Globus pallidus (tissue), 1 donor: ENCODE measurements around the gene AHI1.
"Not testable (repeated sequence)": the region's sequence is repeated elsewhere in the genome, so short reads cannot be mapped to it uniquely, and the experiment has no call there.

Source experiments
- DNase-seq: peaks from one replicate; pipeline ENCODE4 v3.0.0-alpha.2; 2015; ENCODE audit warnings: low spot score

AHI1 gene

DNA sequence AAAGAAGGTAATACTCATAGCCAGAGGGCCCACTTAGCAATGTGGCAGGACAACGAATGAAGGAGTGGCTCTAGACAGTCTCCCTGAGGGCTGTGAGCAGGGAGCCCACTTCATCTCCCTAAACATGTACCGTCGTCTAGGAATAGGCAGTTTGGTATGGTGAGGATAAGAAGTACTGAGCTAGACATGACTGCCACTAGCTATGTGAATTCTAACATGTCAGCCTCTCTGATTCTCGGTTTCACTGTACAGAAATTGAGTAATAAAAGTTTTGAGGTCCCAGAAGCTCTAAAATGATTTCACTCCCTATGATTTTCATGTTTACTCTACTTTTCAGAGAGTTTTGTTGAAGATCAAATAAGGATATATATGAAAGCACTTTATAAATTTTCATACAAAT is 107.1 kb downstream of the AHI1 start:
- DNase-seq = no peak

DNA sequence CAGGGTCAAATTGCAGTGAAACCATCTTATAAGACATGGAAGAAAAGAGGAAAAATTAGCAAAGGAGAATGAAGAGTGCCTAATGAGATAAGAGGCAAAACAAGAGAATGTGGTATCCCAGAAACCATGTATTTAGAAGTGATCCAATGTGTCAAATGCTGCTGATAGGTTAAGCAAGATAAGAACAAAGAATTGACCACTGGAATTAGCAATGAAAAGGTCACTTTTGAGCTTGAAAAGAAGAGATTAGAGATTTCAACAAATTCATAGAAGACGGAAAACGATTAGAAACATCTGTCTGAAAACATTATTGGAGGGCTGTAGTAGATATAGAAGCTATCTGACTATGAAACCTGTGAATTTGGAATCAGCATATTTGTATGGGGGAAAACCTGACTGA is 112.2 kb downstream of the AHI1 start:
- no peak for DNase-seq

DNA sequence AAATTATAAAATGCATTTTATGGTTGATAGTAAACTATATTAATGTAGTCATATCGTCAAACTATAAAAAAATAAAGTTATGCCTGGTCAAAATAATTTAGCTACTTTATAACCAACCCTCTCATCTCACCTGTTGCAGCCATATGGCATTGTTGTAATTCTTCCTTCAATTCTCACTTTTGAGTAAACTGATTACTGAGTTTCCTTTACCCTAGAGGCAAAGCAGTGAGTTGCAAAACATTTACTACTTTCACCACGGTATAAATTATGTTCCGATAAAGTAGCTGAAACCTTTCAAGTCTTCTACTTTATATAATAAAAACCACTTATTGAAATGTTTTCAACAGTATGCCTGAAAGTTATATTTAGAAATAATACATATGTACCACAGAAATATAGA is 113.8 kb downstream of the AHI1 start:
- no peak for DNase-seq

DNA sequence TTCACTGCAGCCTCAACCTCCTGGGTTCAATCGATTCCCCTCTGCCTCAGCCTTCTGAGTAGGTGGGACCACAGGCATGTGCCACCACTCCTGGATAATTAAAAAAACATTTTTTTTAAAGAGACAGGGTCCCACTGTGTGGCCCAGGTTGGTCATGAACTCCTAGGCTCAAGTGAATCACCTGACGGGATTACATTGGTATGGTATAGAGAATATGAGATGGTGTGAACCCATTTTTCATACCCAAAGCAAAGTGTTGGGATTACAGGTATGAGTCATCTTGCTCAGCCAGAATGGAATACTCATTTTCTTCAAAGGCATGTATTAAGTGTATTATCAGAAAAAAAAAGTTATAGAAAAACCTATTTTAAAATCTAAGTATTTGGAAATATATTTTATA is 114.2 kb downstream of the AHI1 start:
- no peak for DNase-seq

DNA sequence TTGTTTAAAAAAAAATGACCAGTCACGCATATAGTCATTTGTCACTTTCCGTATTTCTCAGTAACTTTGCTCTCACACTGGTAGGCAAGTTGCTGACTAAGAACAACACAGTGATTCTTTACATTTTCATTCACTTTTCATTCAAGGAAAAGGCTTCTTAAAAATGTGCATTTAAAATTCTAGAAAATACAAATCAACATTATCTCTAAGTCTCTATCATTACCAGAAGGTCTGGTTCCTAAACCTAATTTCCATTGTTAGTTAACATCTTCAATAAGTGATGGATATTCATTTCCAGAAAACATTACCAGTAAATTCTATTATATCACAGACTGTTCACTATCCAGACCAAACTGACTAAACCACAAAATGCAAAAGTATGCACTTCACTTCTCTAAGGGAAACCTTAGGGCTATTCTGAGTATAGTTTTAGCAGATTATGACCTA is 115.3 kb downstream of the AHI1 start:
- DNase-seq = no peak

DNA sequence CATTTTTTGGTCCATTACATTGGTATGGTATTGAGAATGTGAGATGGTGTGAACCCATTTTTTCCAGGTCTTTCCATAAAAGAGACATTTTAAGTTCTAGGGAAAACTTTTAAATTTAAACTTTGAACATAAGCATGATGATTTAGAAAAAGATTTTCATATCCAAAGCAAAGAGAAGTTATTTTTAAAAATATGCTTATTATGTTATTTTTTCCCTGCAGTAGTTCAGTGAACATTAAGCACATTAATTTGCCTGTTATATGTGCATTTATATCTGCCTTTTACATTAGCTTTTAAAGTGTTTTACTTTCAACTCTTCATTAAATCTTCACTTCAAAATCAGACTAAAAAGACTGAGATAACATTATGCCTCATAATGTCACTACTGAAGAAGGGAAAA is 116.7 kb downstream of the AHI1 start:
- DNase-seq = no peak

DNA sequence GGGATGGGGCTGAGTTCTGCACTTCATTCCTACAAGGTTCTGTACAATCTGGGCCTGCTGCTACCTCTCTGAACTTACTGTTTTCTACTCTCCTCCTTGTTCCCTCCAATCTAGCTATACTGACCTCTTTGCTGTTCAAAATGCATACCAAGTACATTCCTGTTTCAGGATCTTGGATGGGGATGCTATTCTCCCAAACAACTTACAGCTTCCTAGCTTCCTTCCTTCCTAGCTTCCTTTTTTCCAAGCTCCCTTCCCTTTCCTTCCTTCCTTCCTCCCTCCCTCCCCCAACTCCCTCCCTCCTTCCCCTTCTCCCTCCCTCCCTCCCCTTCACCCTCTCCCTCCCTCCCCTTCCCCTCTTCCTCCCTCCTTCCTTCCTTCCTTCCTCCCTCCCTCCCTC is 117.9 kb downstream of the AHI1 start:
- no peak for DNase-seq

DNA sequence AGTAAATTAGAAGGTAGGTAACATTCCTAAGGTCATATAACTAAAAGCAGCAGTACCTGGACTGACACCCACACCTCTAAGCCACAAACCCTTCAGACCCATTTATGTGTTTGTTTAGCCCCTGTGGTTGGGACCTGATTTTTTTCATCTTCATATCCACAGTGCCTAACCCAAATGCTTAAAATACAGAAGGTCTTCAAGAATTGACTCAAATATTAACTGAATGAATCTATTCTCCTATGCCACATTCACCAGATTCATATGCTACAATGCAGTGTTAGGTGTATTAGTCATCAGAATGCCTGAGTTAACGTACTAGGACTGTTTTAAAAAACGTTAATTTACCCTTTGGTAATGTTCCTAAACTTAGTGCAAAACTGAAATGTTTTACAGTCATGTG is 124.8 kb downstream of the AHI1 start:
- DNase-seq = no peak

DNA sequence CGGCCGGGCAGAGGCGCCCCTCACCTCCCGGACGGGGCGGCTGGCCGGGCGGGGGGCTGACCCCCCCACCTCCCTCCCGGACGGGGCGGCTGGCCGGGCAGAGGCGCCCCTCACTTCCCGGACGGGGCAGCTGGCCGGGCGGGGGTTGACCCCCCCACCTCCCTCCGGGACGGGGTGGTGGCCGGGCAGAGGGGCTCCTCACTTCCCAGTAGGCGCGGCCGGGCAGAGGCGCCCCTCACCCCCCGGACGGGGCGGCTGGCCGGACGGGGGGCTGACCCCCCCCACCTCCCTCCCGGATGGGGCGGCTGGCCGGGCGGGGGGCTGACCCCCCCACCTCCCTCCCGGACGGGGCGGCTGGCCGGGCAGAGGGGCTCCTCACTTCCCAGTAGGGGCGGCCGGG is 133.9 kb downstream of the AHI1 start:
- not testable (repeated sequence) for DNase-seq

DNA sequence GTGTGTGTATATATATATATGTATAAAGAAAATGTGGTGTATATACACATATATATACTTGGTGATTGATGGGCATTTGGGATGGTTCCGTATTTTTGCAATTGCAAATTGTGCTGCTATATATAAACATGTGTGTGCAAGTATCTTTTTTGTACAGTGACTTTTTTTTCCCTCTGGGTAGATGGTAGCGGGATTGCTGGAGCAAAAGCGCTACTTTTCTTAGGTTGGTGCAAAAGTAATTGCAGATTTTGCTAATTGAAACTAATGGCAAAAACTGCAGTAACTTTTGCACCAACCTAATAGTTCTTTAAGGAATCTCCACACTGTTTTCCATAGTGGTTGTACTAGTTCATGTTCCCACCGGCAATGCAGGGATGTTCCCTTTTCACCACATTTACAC is 135.4 kb downstream of the AHI1 start:
- no peak for DNase-seq

DNA sequence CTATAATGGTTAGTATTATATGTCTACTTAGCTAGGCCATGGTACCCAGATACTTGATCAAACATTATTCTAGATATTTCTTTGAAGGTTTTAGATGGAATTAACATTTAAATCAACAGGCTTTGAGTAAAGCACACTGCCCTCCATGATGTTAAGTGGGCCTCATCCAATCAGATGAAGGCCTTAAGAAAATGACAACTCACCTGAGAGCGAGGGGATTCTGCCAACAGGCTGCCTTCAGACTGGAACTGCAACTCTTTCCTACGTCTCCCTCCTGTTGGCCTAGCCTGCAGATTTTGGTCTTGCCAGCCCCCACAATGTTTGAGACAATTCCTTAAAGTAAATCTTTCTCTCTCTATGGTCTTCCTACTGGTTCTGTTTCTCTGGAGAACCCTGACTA is 137.3 kb downstream of the AHI1 start:
- no peak for DNase-seq

DNA sequence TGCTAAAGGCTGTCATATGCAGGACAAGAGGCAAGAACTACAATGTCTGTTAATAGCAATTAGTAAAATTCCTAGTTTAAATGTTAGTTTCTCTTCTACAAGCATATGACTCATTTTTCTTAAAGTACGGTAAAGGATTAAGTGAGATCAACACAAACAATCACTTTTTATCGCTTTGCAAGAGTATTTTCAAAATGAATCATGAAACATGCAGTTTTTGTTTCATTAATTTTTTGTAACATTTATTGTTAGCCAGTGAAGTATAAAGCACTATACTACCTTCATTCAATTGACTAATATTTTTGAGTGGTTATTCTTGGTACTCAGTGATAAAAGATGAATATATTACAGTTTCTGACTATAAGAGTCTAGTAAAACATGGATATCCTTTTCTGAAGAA is 138.6 kb downstream of the AHI1 start:
- DNase-seq = no peak

DNA sequence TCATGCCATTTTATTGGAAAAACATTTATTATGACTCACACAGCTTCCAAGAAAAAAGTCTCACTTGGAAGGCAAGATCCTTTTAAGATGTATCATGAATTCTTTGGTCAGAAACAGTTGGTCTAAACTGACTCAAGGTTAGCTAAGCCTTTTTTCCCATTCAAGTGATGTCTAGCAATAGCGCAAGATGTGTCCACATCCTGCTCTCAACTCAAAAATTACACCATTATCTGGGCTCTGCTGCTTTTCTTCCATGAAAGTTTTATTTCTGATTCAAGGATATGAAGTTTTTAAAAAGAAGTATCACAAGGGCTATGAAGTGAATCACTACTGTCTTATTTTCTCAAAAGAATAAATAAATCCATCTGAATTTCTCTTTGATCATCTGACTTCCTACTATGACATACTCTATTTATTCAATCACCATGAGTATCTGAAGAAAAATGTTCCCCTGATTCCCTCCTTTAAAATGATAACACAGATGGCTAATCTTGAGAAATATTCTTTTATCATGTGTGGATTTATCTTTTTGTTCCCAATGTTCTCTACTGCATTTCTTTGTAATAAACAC is 139.2 kb downstream of the AHI1 start:
- DNase-seq = no peak

DNA sequence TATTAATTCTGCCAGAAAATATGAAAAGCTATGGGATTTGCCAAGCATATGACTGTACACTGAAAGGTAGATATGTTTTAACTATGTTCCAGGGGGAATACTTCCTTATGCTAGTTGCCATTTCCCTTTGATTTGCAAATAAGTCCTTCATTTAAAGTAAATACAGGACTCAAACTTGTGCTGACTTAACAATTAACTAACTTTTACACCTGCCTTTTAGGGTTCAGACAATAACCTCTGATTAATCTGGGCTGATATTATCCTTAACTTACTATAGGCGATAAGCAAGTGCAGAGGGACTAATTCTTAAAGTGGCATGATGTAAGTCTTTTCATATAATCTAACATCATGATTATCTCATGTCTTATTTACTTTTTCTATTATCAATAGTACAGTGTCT is 143.1 kb downstream of the AHI1 start:
- no peak for DNase-seq

DNA sequence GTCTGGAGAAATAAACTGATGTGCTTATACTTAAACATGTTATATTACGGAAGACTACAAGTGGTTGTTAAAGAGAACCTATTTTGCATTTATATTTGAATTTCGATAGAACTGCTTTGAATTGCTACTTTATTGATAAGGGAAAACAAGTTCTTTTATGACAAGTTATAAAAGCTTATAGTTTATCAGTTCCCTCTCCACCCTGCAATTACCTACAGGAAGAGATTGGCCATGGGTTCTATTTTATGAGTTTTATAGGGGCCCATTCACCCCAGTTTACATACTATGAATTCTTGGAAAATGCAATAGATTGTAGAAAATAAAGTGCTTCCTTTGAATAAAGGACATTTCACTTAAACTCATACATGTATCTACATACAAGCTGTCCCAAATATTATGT is 144.4 kb downstream of the AHI1 start:
- no peak for DNase-seq

DNA sequence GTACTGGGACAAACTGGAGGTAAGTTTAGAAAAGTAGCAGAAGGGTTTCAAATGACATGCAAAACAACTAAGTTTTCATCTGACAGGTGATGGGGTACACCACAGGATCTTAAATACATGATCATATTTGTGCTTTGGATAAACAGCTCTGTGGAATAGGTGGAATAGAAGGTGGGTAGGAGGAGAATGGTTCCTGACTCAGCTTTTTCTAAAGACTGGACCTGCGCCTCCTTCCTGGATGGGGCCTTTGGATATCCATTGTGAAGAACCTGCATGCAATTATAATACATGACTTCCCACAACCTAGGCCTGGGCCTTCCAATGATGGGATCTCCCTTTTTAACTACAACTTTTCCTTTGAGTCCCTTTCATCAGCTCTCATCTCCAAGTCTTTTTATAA is 145.9 kb downstream of the AHI1 start:
- no peak for DNase-seq

DNA sequence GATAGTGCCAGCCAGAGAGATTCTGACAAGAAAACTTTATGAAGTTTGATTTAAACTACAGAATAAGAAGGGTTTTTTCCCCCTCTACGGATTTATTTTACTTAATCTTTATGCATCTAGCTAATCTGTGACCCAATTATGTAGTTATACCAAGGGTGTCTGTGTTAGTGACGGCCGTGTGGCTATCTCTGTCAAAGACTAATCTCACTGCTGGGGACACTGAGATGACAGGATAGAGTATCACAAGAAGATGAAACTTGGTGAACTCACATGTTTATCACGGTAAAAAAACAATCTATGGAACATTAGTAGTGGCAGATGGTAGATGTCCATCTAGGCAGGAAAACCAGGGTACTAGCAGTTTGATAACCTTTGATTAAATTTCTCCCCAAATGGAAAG is 149.7 kb downstream of the AHI1 start:
- DNase-seq = no peak

DNA sequence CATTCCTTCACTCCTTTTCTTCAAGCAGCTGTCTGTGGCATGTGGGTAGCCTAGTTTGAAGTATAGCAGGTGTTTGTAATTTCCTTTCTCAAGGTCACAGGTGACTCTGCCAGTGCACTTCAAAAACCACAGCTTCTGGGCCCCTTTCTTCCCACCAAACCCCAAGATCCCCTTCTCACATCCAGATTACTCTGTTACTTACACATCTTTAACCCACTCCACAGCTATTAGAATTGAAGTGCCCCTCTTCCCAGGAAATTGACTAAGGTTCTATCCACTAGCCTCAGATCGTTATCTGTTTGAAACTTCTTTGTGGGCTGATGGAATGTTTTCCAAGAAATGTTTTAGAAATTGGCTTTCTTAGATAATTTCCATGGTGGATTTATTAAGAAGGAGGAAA is 150.8 kb downstream of the AHI1 start:
- DNase-seq = no peak

DNA sequence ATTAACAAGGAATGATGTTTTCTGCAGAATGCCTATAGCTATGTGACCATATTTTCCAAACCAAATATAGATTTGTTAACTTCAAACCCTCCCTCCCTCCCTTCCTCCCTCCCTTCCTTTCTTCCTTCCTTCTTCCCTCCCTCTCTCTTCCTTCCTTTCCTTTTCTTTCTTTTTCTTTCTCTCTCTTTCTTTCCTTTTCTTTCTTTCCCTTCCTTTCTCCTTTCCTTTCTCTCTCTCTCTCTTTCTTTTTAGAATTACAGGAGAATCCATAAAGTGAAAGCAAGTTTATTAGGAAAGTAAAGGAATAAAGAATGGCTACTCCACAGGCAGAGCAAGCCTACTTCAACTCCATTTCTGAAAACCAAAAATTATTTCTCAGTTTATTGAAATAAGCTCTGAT is 153.0 kb downstream of the AHI1 start:
- no peak for DNase-seq

DNA sequence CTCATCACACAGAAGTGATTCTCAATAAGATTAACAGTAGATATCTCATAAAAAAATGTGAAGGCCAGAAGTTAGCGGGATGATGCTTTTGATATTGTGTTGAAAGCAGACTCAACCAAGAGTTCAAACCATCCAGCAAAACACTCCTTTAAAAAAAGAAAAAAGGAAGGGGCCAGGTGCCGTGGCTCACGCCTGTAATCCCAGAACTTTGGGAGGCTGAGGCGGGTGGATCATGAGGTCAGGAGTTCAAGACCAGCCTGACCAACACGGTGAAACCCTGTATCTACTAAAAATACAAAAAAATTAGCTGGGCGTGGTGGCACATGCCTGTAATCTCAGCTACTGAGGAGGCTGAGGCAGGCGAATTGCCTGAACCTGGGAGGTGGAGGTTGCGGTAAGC is 157.6 kb downstream of the AHI1 start:
- not testable (repeated sequence) for DNase-seq

DNA sequence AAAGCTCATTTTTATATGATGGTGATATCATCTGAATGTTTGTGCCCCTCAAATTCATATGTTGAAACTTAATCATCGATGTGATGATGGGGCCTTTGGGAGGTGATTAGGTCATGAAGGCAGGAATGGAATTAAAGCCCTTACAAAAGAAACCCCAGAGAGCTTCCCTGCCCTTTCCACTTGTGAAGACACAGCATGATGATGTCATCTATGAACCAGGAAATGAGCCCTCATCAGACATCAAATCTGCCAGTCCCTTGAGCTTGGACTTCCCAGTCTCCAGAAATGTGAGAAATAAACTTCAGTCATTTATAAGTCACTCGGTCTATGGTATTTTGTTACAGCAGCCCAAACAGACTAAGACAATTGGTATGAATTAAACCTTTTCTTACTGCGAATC is 163.4 kb downstream of the AHI1 start:
- no peak for DNase-seq

DNA sequence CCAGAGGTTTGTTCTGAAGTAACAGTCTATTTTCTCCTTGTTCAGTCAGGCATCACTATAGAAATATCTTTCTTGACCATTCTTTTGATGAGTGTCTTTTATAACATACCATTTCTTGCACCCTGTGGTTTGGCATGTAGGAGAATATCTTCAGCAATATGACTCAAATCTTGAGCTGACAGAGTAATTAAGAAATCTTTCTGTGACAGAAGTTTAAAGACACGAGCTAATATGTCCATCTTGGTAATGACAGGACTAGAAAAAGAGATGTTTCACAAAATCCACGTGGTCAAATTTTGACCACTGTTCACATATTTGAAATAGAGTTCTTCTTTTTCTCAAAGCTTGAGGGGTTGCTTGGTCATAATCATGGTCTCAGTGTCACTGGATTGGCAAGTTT is 166.5 kb downstream of the AHI1 start:
- no peak for DNase-seq

DNA sequence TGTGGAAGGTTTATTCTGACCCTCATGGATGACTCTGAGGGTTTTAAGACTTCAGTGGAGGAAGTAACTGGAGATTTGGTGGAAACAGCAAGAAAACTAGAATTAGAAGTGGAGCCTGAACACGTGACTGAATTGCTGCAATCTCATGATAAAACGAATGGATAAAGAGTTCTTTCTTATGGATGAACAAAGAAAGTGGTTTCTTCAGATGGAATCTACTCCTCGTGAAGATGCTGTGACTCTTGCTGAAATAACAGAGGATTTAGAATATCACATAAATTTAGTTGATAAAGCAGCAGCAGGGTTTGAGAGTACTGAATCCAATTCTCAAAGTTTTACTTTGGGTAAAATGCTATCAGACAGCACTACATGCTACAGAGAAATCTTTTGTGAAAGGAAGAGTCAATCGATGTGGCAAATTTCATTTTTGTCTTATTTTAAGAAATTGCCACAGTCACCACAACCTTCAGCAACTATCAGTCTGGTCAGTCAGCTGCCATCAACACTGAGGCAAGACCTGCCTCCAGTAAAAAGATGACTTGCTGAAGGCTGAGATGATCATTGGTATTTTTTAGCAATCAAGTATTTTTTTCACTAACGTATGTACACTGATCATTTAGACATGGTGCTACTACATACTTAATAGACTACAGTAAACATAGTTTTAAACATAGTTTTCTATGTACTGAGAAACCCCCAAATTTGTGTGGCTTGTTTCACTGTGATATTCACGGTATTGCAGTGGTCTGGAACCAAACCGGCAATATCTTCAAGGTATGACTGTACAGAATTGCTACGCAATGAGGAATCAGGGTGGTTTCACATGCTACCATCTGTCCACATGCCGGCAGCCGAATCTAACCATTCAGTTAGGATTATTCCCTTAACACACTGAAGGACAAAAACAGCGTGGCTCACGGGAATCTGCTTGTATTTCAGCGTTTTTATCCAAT is 167.4 kb downstream of the AHI1 start:
- no peak for DNase-seq

DNA sequence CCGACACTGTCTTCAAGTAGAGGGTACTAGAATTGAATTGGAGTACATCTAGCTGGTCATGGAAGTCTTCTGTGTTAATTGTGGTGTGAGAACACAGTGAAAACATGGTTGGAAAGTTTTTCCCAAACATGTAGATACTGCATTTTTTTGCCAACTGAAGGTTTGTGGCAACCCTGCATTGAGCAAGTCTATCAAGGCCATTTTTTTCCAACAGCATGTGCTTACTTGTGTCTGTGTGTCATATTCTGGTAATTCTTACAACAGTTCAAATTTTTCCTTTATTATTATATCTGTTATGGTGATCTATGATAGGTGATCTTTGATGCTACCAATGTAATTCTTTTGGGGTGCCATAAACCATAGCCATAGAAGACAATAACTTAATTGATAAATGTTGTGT is 169.4 kb downstream of the AHI1 start:
- DNase-seq = no peak
